Inferior parietal cortex (tissue), 1 donor: ENCODE results near the gene ATP13A4.
"Not testable (repeated sequence)": the region's sequence is repeated elsewhere in the genome, so short reads cannot be mapped to it uniquely, and the experiment has no call there.

Experiments
- DNase-seq: peaks from one replicate; pipeline ENCODE4 v3.0.0-alpha.2; 2016; ENCODE audit errors: extremely low spot score

The ATP13A4 gene

DNA sequence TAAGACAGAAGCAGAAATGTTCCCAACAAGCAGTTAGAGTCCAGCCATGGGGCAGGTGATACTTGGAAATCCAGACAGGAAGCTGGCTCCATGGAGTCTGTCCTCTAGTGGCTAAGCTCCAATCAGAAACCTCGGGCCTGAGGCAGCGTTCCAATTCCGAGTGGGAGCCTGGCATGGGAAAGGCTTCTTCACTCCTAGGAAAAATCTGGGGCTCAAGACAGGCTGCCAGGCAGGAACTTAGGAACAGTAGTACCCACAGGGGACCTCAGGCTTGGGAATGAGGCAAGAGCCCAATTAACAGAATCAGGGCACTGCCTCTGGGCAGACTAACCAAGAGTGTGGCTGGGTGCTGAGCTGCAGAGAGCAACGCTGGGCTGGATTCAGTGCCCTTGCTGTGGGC, 6.2 kb upstream of the ATP13A4 start:
- peak; percentile 47 for DNase-seq

DNA sequence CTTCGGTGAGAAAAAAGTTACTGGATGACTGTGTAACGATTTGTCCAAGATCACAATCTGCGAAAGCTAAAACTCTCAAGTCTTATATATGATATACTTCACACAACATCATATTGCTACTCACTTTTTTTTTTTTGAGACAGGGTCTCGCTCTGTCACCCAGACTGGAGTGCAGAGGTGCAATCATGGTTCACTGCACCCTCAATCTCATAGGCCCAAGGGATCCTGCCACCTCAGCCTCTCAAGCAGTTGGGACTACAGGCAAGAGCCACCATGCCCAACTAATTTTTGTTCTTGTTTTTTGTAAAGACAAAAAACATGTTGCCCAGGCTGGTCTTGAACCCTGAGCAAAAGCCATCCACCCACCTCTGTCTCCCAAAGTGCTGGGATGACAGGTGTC, 5.4 kb upstream of the ATP13A4 start:
- no peak for DNase-seq

GRCh38 chr3:193559100-193559499, 4.4 kb upstream of the ATP13A4 start:
- DNase-seq, result no peak

DNA sequence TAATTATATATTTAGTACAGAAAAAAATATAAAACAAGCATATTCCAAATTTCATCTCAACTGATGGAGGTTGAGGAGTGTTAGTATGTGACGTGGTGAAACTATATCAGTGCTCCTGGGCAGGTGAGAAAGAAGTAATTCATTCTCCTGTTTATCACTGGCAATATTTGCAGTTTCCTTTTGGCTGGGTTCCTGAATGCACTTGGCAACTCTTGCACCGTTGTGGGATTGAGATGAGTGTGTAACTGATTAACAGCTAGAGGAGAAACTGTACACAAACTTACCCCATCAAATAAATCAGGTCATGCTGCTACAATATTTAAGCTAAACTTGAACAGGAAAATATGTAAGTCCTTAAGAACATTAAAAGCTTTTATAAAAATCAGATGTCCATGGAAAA, 2.1 kb upstream of the ATP13A4 start:
- DNase-seq, result no peak

- no peak for DNase-seq
These were observed 1.1 kb downstream of the ATP13A4 start for GRCh38 chr3:193553586-193553985.

- DNase-seq, result no peak
These were observed 1.8 kb downstream of the ATP13A4 start for GRCh38 chr3:193552923-193553322.

GRCh38 chr3:193548406-193548805, 6.3 kb downstream of the ATP13A4 start:
- DNase-seq, result no peak

GRCh38 chr3:193546129-193546528, 8.6 kb downstream of the ATP13A4 start:
- DNase-seq, result no peak

GRCh38 chr3:193545304-193545703, 9.4 kb downstream of the ATP13A4 start:
- DNase-seq, result no peak

- no peak for DNase-seq
These were observed 10.4 kb downstream of the ATP13A4 start for GRCh38 chr3:193544289-193544688.

DNA sequence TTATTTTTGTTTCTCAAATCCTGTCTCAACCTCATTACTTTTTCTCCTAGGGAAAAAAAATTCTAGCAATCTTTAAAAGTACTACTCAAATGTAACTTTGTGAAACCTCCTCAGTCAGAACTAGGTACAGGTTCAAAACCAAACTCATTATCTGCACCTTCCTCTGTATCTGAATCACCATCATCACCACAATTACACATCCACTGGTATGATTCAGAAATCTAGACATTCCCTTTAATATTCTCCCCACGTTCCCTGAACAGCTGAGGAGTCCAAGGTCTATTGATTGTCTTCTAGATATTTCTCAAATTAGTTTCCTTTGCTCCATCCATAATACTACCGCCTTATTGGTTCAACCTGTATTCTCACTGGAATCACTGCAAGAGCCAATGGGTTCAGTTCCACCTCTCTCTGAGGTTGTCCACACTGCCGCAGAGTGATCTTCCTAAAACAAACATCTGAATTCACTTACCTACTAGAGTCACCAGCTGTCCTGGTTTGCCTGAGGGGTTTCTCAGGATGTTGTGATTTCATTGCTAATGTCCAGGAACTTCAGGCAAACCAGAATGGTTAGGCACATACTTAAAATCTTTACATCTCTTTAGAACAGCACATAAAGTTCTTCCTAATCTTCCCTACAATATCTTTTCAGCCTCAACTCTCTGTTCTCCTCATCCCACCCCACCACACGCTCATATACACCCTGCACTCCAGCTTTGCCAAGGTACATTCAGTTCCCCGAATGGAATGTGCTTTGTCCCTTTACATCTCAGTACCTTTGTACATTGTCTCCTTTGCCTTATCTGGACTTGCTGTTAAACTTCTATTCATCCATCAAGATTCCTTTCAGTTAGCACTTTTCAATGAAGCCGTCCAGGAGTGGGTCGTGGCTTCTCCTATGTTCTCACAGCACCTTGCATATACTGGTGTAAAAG, 24.2 kb downstream of the ATP13A4 start:
- no peak for DNase-seq

- not testable (repeated sequence) for DNase-seq
These were observed 28.6 kb downstream of the ATP13A4 start for GRCh38 chr3:193526085-193526484.

DNA sequence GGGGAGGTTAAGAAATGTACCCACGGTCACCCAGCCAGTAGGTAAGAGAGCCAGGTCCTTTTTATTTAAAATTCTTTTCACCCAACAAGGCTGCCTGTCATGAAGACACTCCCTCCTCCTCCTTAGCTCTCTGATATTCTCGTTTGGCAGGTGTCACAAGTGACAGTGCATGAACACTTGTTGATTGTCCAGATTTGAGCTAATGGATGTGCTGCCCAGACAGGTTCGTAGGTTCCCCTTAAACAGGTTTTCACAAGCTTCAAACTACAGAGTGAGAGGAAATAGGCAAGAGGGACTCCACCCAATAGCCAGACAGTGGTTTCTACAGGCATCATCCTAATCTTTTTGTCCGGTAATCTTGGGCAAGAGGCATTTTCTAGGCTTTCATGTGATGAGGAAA, 32.2 kb downstream of the ATP13A4 start:
- no peak for DNase-seq

- no peak for DNase-seq
These were observed 34.0 kb downstream of the ATP13A4 start for GRCh38 chr3:193520738-193521137.

- no peak for DNase-seq
These were observed 38.7 kb downstream of the ATP13A4 start for GRCh38 chr3:193515966-193516365.

- no peak for DNase-seq
These were observed 44.5 kb downstream of the ATP13A4 start for GRCh38 chr3:193510154-193510553.

GRCh38 chr3:193509103-193509965, 45.4 kb downstream of the ATP13A4 start:
- DNase-seq, result no peak

GRCh38 chr3:193508108-193508507, 46.6 kb downstream of the ATP13A4 start:
- DNase-seq, result no peak

GRCh38 chr3:193507566-193507965, 47.1 kb downstream of the ATP13A4 start:
- DNase-seq, result no peak

DNA sequence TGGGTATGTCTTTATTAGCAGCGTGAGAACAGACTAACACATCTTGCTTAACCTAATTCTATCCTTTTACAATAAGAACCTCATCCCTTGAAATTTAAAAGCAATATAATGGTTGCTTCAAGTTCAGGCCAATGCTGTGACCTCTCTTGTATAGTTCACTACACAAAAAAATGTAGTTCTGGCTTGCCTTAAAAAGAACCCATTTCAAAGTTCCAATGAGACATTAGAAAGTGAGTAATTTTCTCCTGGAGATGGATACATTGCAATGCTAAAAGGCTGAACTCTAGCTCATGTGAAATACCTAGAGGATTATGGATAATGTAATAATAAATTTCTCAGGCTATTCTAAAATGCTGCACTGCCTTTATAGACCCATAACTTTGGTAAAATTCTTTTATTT, 47.8 kb downstream of the ATP13A4 start:
- no peak for DNase-seq

- DNase-seq, result no peak
These were observed 51.8 kb downstream of the ATP13A4 start for GRCh38 chr3:193502871-193503270.

- DNase-seq, result no peak
These were observed 54.8 kb downstream of the ATP13A4 start for GRCh38 chr3:193499801-193500485.
